GM19452 (cell line): ENCODE results near the gene CGB2.
"Not testable (repeated sequence)": the region's sequence is repeated elsewhere in the genome, so short reads cannot be mapped to it uniquely, and the experiment has no call there.

Experiments used
- ATAC-seq: cut with Tn5 transposase; IDR thresholded peaks from one replicate; pipeline ENCODE4 v1.9.1; 2021; ENCODE audit not compliant: unreplicated experiment

The CGB2 gene

GRCh38 chr19:49009828-49010227 lies 21.9 kb upstream of the CGB2 start:
- no peak for ATAC-seq

- no peak for ATAC-seq
These were observed 21.2 kb upstream of the CGB2 start for GRCh38 chr19:49010453-49010852.

GRCh38 chr19:49011194-49011593 lies 20.5 kb upstream of the CGB2 start:
- ATAC-seq = no peak

GRCh38 chr19:49014123-49014869 lies 17.4 kb upstream of the CGB2 start:
- no peak for ATAC-seq

GRCh38 chr19:49014870-49015255 lies 16.8 kb upstream of the CGB2 start:
- ATAC-seq = no peak

DNA sequence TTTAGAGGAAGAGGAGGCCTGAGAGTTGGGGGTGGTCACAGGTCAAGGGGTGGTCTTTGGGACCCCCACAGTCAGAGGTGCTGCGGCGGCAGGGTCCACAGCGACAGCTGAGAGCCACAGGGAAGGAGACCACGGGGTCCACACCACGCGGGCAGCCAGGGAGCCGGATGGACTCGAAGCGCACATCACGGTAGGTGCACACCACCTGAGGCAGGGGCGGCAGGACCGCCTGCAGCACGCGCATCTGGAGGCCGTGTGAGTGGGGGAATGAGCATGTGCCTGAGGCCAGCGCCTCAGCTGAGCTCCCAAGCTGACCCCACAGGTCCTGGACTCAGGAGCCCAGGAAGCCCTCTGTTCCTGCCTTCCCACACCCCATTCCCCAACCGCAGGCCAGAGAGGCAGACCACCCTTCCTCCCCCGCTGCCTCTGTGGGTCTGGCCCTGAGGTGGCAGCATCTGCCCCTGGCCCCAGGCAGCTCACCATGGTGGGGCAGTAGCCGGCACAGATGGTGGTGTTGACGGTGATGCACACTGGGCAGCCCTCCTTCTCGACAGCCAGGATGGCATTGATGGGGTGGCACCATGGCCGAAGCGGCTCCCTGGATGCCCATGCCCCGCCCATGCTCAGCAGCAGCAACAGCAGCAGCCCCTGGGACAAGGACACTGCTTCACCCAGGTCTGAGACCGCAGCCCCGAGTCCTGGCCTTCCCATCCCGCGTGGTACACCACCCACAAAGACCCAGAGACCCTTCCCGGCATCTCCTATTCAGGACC lies 15.4 kb upstream of the CGB2 start:
- ATAC-seq = no peak

- ATAC-seq = no peak
These were observed 14.5 kb upstream of the CGB2 start, which contains the start of gene LHB for GRCh38 chr19:49017041-49017665. Gene LHB (minus strand): TSS chr19:49017091. CDS start chr19:49017081, 10 bp downstream.

GRCh38 chr19:49017666-49018351 lies 13.9 kb upstream of the CGB2 start:
- no peak for ATAC-seq

DNA sequence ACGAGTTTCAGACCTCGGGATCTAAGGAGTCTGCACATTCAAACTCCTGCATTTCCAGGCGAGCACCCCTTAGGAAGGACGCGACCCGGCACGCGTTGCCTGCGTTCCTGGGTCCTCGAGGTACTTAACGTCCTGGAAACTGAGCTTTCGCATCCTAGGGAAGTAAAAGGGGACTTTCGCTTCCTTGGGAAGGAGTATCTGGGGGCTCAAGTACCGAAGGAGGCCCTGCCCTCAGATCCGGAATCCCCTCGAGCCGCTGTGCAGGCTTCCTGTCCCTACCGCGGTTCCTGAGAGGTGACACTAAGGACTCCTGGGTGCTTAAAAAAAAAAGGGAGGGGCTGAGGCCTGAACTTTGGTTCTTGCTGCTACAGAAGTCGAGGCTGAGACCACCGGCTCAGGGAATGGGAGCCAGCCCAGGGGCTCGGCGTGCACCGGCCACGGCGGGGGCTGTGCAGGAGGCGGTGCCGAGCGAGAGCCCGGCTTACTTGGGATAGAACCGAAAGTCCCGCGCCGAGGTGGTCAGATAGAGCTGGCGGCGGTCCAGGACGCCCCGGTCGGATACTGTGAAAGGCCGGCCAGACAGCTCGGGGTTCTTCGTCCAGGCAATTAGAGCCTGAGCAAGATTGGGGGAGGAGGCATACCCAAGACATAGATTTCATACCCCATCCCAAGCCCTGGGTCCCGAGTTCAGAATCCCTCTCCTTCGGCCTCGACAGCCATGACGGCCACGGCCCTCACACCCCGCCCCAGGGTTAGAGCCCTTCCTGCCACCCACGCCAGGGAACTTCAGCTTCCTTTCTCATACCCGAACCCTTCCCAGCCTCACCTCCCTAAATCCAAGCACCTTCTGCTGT lies 13.1 kb upstream of the CGB2 start:
- not testable (repeated sequence) for ATAC-seq

GRCh38 chr19:49019242-49019932 lies 12.3 kb upstream of the CGB2 start:
- ATAC-seq = no peak

DNA sequence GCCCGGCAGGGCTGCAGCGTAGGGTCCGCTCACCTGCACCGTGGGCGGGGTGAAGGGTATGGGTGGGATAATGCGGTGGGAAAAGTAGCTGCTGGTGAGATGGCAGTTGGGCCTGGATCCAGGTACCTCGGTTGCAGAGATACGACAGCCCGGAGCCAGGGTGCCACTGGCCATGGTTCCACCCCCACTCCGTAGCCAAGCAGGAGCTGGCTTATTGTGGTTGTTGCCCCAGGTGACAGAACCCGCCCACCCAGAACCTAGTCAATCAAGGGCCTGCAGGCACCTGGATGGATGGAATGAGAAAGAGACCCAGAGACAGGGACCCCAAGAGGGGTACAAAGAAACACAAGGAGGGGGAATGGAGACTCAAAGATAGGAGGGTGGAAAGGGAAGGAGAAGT lies 11.3 kb upstream of the CGB2 start:
- no peak for ATAC-seq

- no peak for ATAC-seq
These were observed 10.5 kb upstream of the CGB2 start for GRCh38 chr19:49020931-49021895.

GRCh38 chr19:49022116-49022515 lies 9.6 kb upstream of the CGB2 start:
- ATAC-seq = no peak

GRCh38 chr19:49024233-49024632 lies 7.5 kb upstream of the CGB2 start, which contains the start of gene CGB3:
Gene CGB3 (minus strand): TSS chr19:49024333. CDS start chr19:49023971, 362 bp downstream.
- ATAC-seq = not testable (repeated sequence)

DNA sequence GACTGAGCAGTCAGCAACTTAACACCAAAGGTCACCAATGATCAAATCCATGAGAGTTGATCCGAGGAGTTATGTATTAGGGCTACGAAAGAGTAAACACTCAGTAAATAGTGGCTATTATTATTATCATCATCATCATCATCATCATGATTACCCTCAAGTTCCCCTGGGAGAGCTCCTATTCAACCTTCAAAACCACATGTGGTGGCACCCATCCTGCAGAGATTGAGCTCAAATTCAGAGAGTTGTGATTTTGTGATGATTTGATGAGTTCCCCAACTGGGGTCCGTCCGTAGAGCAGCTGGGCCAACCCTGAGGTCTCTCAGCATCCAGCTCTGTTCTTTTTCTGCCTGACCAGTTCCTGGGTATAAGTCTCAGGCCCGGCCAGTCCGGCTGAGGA lies 6.6 kb upstream of the CGB2 start:
- not testable (repeated sequence) for ATAC-seq

GRCh38 chr19:49025599-49025998 lies 6.1 kb upstream of the CGB2 start:
- not testable (repeated sequence) for ATAC-seq

GRCh38 chr19:49028686-49029085 lies 3.0 kb upstream of the CGB2 start:
- not testable (repeated sequence) for ATAC-seq

- ATAC-seq = not testable (repeated sequence)
These were observed 1.9 kb upstream of the CGB2 start for GRCh38 chr19:49029749-49030148.
